OCI-M1 (cell line): Measurements from ENCODE around the gene MBTPS2.
"Not testable (repeated sequence)": the region's sequence is repeated elsewhere in the genome, so short reads cannot be mapped to it uniquely, and the experiment has no call there.

ENCODE experiments used
- DNase-seq: peaks from one replicate; lab custom pipeline; 2025; lab: John Stamatoyannopoulos, UW

The MBTPS2 gene

GRCh38 chrX:21856504-21856903 lies 17.1 kb downstream of the MBTPS2 start:
- no peak for DNase-seq

DNA sequence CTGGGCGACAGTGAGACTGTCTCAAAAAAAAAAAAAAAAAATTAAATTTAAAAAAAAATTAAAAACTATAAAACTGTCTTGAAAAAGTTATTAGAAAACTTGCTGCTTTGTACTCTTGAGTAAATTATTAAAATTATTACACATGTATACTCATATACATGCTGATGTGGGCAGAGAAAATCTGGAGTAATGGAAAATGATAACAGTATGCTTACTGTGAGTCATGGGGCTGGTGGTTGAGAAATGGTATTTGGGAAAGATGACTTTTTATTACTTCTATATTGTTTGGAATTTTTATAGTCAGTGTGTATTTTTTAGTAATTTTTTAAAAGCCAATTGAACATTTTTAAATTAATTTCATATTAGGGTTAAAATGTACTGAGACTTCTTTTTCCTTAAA lies 23.8 kb downstream of the MBTPS2 start:
- no peak for DNase-seq

DNA sequence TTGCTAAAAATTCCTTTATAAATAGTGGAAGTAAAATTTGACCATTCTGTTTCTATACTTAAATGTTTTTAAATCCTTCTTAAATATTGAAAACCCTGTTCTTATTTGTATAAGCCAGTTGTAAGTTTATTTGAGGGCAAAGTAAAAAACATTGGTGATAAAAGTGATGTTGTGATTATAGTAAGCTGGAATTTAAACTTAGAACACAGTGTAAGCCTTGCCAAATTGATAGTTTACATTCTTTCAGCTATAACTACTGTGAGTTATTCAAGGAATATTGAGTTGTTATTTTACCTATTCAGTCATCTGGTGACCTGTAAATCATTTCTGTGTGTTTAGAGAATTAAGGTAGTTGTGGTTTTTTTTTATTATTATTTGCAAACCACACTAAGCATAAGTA lies 26.0 kb downstream of the MBTPS2 start:
- DNase-seq: no peak

DNA sequence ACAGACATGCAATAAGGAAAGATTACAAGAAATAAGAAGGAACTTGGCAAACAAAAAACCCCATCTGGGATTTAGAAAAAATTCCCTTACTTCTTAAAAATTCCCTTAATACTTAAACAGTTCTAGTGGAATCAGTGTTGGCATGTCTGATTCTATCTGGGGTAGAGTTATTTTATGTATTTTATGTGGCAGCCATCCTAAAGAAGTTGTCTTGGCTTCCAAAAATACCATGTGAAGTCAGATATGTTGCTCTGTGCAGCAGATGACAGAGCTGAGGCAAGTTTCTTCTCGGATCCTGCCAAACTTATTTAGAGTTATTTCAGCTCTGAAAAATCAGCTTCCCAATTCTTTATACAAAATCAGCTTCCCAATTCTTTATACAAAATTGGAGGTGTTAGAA lies 31.1 kb downstream of the MBTPS2 start:
- DNase-seq: no peak

DNA sequence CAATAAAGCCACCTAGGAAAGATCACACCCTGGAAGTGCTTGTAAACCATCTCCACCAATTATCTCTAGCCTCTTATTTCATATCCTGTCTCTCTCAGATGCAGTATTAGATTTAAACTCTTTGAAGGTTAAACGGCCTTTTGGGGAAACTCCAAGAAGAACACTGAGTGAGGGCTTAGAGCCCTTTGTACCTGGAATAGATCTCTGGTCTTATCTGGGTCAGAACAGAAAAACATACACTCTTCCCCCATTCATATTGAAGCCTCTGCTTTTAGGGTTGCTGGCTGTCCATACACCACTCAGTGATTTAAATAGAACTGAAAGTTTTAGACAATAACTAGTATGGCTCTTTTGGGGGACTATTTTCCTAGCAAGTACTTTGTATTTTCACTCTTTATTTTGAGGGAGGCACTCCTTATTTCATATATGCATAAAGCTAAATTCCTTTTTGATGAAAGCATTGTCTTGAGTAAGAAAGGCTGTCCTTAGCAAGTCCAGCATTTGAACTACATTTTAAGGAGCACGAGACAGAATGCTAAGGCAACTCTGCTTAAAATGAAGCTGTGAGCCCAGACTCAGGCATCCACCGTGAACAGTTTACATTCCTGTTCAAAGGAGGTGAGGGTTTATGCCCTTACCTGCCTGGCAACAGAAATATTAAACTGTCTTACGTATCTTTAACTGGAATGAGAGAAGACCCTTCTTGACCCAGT lies 33.8 kb downstream of the MBTPS2 start:
- DNase-seq: no peak

DNA sequence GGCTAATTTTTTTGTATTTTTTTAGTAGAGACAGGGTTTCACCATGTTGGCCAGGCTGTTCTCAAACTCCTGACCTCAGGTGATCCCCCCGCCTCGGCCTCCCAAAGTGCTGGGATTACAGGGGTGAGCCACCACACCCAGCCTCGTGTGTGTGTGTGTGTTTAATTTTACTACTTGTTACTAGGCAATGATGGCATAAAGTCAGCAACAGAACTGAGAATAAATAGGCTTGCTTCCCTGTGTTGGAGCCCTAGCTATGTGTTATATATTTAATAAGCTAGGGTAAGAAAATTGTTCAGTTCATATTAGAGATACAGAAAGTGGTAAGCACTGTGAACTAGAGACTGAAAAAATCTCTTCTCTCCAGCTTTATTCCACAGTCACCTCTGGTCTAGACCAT lies 34.8 kb downstream of the MBTPS2 start:
- not testable (repeated sequence) for DNase-seq

GRCh38 chrX:21875013-21875412 lies 35.6 kb downstream of the MBTPS2 start:
- DNase-seq: no peak

DNA sequence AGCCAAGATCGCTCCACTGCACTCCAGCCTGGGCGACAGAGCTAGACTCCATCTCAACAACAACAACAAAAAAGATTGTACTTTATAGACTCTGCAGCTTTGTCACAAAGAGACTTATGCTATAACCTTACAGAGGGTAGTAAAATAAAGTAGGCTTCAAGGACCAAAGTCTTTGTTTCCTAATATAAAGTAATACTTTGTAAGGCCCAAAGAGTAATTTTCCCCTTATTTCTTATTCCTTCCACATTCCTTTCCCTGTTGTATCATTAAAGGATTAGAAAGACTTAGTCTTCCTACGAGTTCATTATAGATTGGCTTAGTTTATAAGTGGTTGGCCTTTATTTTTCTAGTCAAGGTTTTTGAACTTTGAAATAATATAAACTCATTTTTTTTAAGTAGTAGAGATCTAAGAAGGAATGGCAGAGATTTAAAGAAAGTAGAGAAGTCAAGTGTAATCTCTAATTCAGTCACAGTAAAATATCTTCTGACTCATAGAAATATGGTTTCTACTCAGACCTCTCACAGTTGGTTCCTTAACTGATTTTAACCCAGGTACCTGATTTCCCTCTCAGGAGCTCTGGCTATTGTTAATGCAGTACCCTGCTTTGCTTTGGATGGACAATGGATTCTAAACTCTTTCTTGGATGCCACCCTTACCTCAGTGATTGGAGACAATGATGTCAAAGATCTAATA lies 42.6 kb downstream of the MBTPS2 start:
- no peak for DNase-seq

DNA sequence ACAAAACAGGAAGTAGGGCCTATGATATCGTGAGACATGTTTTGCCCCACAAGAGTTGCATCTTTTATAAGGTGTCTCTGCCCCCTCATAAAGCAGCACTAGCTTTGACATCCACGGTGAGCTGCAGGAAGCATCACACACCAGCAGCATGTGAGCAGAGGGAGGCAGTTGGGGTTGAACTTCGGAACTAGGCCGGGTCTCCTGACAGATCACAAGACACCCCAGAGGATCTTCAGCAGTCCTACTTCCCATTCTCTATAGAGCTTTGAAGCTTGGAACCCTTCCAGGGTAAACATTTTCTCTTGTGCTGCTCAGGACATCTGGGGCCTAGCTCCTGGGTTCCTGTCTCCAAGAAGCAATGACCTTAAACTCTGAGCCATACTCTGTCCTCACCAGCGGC lies 43.8 kb downstream of the MBTPS2 start:
- no peak for DNase-seq

DNA sequence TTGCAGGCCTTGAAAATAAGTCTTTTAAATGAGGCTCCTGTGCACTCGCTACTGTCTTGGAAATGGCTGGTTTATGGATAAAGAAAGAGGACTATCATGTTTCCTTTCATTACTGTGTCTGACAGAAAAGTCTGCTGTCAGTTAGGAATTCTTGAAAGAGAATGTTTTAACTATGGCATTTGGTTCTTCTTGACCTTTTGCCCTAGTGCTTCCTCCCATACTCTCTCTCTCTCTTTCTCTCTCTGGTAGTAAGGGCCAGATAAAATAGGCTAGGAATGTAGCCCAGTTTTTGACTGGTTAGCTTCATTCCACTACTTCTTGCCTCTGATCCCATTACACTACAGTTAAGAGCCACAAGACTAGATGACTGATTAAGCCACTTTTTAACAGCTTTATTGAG lies 46.2 kb downstream of the MBTPS2 start:
- no peak for DNase-seq

DNA sequence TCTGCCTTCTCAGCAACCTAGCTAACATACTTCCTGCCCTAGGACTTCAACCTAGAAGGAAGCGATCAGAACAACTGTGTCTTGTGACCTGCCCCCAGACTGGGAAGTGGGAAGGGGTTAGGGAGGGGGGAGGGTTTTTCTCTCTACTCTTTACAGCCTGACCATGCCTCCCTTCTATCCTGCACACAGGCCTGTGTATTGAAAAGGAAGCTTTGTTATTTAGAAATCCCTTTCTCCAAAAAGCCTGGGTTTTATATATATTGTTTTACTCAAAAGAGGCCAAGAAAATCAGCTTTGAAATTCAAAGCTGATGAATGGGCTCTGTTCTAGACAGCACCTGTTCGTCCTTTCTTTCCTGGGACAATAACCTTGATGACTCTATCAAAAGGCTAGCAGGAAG lies 65.9 kb downstream of the MBTPS2 start:
- no peak for DNase-seq

GRCh38 chrX:21905953-21906352 lies 66.5 kb downstream of the MBTPS2 start:
- no peak for DNase-seq

DNA sequence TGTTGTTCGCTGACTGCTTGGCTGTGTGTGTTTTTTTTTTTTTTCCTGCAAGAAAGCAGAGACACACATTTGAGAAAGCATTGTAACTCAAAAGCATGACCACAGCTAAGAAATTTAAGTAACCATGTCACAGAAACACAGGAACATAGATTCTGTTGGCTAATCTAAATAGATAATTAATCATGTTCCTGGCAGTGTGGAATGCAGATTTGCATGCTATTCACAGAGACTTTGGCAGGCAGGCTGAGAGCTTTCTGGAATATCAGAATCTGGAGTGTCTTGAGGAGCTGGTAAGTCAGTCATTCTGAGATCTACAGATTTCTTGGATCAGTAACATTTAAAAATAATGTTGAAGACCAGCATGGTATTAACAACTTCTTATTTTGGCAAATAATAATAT lies 67.8 kb downstream of the MBTPS2 start:
- DNase-seq: no peak

GRCh38 chrX:21911481-21911880 lies 72.1 kb downstream of the MBTPS2 start:
- no peak for DNase-seq

DNA sequence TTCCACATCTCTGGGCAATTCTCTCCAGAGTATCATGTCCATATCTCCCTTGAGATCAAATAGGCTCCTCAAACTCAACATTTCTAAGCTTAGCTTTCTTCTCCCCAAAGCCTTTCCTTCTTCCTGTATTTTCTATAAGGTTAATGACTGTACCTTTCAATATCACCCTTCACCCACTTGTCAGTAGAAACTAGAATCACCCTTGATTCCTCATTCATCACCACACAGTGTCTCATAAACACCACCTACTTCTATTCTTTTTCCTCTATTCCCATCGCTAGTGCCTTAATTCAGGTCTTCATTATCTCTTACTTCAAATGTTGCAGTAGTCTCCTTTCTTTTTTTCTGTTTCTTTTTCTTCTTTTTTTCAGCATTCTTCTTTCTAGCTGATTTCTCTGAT lies 72.8 kb downstream of the MBTPS2 start:
- DNase-seq: no peak

DNA sequence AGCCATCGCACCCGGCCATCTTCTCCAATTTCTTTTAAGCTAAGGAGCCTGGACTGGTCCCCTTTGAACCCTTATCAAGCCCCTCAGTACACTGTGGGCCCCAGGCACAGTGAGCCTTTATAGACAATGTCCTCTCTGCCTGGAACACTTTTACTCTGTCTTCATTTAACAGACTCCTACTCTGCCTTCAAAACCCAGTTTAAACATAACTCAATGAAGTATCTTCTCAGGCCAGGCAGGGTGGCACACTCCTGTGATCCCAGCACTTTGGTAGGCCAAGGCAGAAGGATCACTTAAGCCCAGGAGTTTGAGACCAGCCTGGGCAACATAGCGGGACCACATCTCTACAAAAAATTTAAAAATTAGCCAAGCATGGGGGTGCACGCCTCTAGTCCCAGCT lies 73.6 kb downstream of the MBTPS2 start:
- no peak for DNase-seq

GRCh38 chrX:21926116-21926515 lies 86.7 kb downstream of the MBTPS2 start:
- peak; percentile 77 for DNase-seq

DNA sequence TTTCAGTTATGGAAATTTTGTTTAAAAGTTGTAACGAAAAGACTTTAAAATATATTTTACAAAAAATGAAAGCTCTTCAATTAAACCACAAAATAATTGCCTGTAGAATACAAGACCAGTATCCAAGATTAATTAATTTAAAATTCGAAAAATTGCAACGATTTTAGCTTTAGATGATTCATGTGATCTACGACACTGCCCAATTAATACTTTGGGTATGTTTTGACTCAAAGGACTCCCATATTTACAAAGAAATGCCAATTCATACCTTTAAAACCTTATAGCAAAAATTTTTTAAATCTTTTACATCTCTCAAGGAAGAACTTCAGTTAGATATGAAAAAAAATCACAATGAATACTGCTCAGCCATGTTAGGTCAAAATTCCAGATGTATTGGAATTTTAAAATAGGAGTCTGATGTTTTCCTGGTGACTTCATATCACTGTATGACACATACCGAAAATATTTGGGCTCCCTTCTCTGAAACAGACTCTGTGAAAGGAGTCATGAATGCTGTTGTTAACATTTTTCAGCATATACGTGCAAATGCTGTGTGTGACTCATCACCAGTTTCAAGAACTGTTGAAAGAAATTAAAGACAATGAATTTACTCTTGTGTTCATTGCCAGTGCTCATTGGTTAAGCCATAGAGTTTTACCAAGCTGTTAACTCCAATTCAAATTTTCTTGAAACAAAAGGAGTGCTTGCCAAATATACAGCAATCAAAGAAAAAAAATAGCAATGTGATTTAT lies 87.3 kb downstream of the MBTPS2 start:
- DNase-seq: peak; percentile 40

GRCh38 chrX:21929209-21929608 lies 89.8 kb downstream of the MBTPS2 start:
- peak; percentile 27 for DNase-seq

- DNase-seq: no peak
Observed at GRCh38 chrX:21930986-21931385, 91.6 kb downstream of the MBTPS2 start.

- no peak for DNase-seq
Observed at GRCh38 chrX:21932292-21933002, 93.0 kb downstream of the MBTPS2 start.

GRCh38 chrX:21933077-21933476 lies 93.7 kb downstream of the MBTPS2 start:
- DNase-seq: no peak

GRCh38 chrX:21934414-21934813 lies 95.0 kb downstream of the MBTPS2 start:
- no peak for DNase-seq
